Stomach smooth muscle (tissue), 2 donors: ENCODE data around the gene IL4.

Experiments used
- H3K27ac ChIP-seq: one replicate; pipeline ENCODE4 v1.7.0; 2013; ENCODE audit warnings: mild to moderate bottlenecking, low read length, inconsistent platforms
- H3K27me3 ChIP-seq, 2 donors: one replicate each; pipeline ENCODE4 v1.7.0; 2013; ENCODE audit warnings: low read length in 2 of 2; ENCODE audit not compliant: insufficient read depth in 2 of 2, control insufficient read depth in 1 of 2
- H3K36me3 ChIP-seq, 2 donors: one replicate each; pipeline ENCODE4 v1.7.0; 2013; ENCODE audit warnings: low read length in 2 of 2; ENCODE audit not compliant: control insufficient read depth in 2 of 2, insufficient read depth in 2 of 2
- H3K4me1 ChIP-seq: one replicate; pipeline ENCODE4 v1.7.0; 2013; ENCODE audit warnings: low read length; ENCODE audit not compliant: control insufficient read depth, insufficient read depth
- H3K4me3 ChIP-seq, 2 donors: one replicate each; pipeline ENCODE4 v1.7.0; 2013; ENCODE audit warnings: low read length in 2 of 2
- H3K9ac ChIP-seq, 2 donors: one replicate each; pipeline ENCODE4 v1.7.0; 2013; ENCODE audit warnings: low read length in 2 of 2, mild to moderate bottlenecking in 1 of 2
- H3K9me3 ChIP-seq, 2 donors: one replicate each; pipeline ENCODE4 v1.7.0; 2013; ENCODE audit warnings: low read length in 2 of 2; ENCODE audit not compliant: control insufficient read depth in 2 of 2
- donor health status: healthy.
- donor health status: Pancreatic carcinoma.

IL4 gene

DNA sequence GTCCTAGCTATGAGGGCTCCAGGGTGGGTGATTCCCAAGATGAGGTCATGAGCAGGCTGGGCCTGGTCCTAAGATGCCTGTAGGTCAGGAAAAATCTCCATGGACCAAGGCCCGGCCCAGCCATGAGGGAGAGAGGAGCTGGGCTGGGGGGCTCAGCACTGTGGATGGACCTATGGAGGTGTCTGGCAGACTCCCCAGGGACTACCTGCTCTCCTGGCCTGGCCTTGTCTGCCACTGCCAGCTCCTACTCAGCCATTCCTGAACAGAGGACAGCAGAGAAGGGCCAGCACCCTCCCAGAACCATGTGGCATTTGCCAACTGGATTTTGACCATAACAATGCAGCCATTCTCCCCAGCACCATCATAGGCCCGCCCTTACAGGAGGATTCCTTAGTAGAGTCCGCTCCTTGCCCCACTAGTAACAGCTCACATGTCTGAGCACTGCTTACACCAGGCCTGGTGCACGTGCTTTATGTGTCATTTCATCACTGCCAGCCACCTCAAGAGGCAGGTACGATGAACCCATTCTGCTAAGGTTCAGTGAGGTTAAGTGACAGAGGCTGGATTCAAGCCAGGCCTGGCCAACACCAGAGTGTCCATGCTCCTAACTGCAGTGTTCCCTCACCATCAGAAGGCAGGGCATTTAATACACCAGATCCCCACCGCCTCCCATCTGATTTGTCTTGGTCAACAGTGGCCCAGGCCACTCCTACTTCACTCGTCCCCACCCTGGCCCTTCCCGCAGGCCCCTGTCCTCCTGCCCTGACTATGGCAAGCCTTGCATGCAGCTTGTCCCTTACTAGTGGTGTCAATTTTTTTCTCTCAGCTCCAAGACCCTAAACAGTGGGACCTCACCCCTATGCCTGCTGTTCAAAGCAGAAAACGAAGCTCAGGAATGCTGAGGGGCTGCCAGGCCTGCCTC lies 15.1 kb upstream of the IL4 start:
- Histone ChIP-seq H3K9me3 (no peaks in the 10 kb centered on the region), H3K4me1 (peaks cover 12% of the 10 kb centered on the region), H3K27ac (no peak overlapping the region), H3K9ac (no peak overlapping the region), H3K27me3 (peaks cover 22 to 29% of the 10 kb centered on the region in 2 donors), H3K4me3 (no peak overlapping the region), H3K36me3 (no peaks in the 10 kb centered on the region)

- no peak overlapping the region for H3K9ac ChIP-seq
- H3K27ac ChIP-seq = no peak overlapping the region
- H3K4me1 ChIP-seq = peaks cover 12% of the 10 kb centered on the region
- no peaks in the 10 kb centered on the region for H3K36me3 ChIP-seq
- H3K9me3 ChIP-seq = no peaks in the 10 kb centered on the region
- no peak overlapping the region for H3K4me3 ChIP-seq
- peaks cover 18 to 19% of the 10 kb centered on the region in 2 donors for H3K27me3 ChIP-seq
Observed at GRCh38 chr5:132659598-132660493, 13.9 kb upstream of the IL4 start.

DNA sequence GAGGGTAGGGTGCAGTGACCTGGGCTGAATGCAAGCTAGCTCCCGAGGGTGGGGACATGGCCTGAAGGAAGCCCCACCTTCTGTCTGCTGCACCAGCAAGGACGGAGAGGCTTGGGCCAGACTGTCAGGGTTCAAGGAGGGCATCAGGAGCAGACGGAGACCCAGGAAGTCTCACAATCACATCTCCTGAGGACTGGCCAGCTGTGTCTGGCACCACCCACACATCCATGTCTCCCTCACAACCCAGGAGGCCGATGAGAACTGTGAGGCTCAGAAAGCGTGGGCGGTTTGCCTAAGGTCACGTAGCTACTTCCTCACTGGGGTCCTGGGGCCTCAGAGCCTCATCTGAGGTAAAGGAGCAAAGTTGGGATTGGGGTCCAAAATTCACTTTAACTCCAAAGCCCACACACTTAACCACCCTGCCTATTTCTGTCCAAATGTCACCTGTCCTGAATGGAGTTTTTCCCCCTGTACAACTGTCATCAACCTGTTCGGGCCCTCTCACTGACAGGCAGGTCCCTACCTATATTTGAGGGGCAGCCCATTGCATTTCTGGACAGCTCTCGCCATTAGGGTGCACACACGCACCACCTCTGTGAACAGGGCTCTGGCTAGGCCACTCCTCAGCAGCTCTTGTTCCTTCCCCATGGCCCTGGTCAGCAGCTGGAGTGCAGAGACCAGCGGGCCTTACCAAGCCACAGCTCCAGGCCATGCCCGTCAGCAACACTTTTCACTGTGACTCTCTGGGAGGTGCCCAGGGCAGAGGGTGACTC lies 12.4 kb upstream of the IL4 start:
- Histone ChIP-seq H3K4me1 (peaks cover 3% of the 10 kb centered on the region), H3K27ac (no peak overlapping the region), H3K36me3 (no peaks in the 10 kb centered on the region), H3K4me3 (no peak overlapping the region), H3K27me3 (peaks cover 8 to 12% of the 10 kb centered on the region in 2 donors), H3K9ac (no peak overlapping the region), H3K9me3 (no peaks in the 10 kb centered on the region)

DNA sequence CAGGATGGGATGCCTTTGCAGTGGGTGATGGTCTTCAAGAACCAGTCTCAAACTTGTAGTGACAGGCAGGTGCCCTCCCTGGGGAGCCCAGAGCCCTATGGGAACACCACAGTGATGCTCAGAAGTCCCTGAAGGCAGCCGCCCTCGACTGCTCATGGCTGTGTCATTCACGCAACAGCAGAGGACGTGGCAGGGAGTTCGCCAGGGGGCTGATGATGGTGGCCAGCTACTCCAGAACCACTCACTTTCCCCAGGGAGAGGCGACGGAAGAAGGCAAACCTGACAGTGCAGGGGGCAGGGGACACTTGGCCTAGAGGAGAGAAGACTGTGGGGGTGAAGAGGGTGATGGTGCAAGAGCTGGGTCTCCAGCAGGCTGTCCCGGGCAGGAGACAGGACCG lies 11.8 kb upstream of the IL4 start:
- H3K9me3 ChIP-seq = no peaks in the 10 kb centered on the region
- no peaks in the 10 kb centered on the region for H3K36me3 ChIP-seq
- H3K27ac ChIP-seq = no peak overlapping the region
- no peaks in the 10 kb centered on the region for H3K4me1 ChIP-seq
- no peak overlapping the region for H3K4me3 ChIP-seq
- no peak overlapping the region for H3K9ac ChIP-seq
- peaks cover 2 to 6% of the 10 kb centered on the region in 2 donors for H3K27me3 ChIP-seq

- H3K27ac ChIP-seq = no peak overlapping the region
- H3K4me3 ChIP-seq = no peak overlapping the region
- no peaks in the 10 kb centered on the region for H3K27me3 ChIP-seq
- no peaks in the 10 kb centered on the region for H3K9me3 ChIP-seq
- no peaks in the 10 kb centered on the region for H3K36me3 ChIP-seq
- H3K4me1 ChIP-seq = no peaks in the 10 kb centered on the region
- H3K9ac ChIP-seq = no peak overlapping the region
Observed at GRCh38 chr5:132662925-132663770, 10.6 kb upstream of the IL4 start.

DNA sequence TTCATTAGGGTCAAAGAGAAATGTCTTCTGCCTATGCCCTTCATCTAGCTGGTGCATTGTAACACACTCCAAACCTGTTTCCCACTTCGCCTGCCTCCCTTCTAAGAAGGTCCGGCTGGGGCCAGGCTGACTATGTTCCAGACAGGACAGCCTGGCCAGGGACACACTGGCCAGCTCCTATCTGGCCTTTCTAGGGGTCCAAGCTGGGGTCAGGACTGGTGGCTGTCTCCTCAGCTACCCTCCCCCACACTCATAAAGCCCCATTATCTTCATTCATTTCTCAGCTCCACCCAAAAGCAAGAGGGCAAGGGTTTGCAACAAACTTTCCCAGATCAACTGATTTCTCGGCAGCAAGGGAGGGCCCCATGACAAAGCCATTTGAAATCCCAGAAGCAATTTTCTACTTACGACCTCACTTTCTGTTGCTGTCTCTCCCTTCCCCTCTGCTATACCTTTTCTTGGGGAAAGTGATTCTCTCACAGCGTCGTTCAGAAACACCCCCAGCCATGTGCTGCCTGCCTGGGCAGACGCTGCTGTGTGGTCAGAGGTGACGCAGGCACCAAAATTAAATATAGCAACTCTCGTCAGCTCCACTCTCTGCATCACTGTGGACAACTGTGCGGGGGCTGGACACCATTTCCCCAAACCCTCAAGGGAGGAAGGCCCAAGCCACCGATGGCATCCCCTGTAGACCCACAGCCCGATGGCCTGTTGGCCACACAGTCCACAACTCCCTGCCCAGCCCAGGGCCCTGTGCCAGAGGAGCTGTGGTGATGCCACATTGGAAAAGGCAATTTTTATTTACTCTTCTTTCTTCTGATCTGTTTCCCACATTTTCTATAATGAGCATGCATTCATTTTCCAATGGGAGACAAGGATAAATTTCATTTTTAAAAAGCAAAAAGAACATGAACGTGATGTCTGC lies 9.8 kb upstream of the IL4 start:
- Histone ChIP-seq H3K4me3 (no peak overlapping the region), H3K27me3 (no peaks in the 10 kb centered on the region), H3K4me1 (no peaks in the 10 kb centered on the region), H3K36me3 (no peaks in the 10 kb centered on the region), H3K27ac (no peak overlapping the region), H3K9me3 (no peaks in the 10 kb centered on the region), H3K9ac (no peak overlapping the region)

- H3K4me1 ChIP-seq = no peaks in the 10 kb centered on the region
- H3K9ac ChIP-seq = no peak overlapping the region
Observed at GRCh38 chr5:132664696-132665209, 9.0 kb upstream of the IL4 start.

GRCh38 chr5:132665574-132666080 lies 8.2 kb upstream of the IL4 start:
- Histone ChIP-seq H3K27me3 (no peaks in the 10 kb centered on the region), H3K27ac (no peak overlapping the region), H3K4me3 (no peak overlapping the region), H3K9me3 (no peaks in the 10 kb centered on the region), H3K36me3 (no peaks in the 10 kb centered on the region), H3K4me1 (no peaks in the 10 kb centered on the region), H3K9ac (no peak overlapping the region)

More at GRCh38 chr5:132664696-132665209, 9.0 kb upstream of the IL4 start:
- no peaks in the 10 kb centered on the region for H3K27me3 ChIP-seq
- H3K9me3 ChIP-seq = no peaks in the 10 kb centered on the region
- H3K36me3 ChIP-seq = no peaks in the 10 kb centered on the region
- H3K27ac ChIP-seq = no peak overlapping the region
- no peak overlapping the region for H3K4me3 ChIP-seq
